HG03460 (cell line): ENCODE data around the gene PCMTD2.
"Not testable (repeated sequence)": the region's sequence is repeated elsewhere in the genome, so short reads cannot be mapped to it uniquely, and the experiment has no call there.

Experiments
- ATAC-seq: cut with Tn5 transposase; IDR thresholded peaks from one replicate; pipeline ENCODE4 v1.9.1; 2021; ENCODE audit not compliant: unreplicated experiment

Gene PCMTD2

GRCh38 chr20:64285579-64286446 is 30.3 kb downstream of the PCMTD2 start:
- peak; percentile 90 for ATAC-seq

DNA sequence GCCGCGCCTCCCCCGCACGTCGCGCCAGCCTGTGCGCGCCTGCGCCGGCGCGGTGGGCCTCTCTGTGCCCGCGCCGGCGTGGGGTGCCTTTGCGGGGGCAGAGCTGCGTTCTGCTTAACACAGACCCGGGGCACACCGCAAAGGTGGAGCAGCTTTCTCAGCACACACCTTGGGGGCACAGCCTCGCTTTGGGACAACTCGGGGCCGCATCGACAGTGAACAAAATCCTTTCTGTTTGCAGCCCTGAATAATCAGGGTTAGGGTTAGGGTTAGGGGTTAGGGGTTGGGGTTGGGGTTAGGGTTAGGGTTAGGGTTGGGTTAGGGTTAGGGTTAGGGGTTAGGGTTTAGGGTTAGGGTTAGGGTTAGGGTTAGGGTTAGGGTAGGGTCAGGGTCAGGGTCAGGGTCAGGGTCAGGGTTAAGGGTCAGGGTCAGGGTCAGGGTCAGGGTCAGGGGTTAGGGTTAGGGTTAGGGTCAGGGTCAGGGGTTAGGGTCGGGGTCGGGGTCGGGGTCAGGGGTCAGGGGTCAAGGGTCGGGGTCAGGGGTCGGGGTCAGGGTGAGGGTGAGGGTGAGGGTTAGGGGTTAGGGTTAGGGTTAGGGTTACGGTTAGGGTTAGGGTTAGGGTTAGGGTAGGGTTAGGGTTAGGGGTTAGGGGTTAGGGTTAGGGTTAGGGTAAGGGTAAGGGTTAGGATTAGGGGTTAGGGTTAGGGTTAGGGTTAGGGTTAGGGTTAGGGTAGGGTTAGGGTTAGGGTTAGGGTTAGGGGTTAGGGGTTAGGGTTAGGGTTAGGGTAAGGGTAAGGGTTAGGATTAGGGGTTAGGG is 31.1 kb downstream of the PCMTD2 start:
- ATAC-seq = not testable (repeated sequence)

DNA sequence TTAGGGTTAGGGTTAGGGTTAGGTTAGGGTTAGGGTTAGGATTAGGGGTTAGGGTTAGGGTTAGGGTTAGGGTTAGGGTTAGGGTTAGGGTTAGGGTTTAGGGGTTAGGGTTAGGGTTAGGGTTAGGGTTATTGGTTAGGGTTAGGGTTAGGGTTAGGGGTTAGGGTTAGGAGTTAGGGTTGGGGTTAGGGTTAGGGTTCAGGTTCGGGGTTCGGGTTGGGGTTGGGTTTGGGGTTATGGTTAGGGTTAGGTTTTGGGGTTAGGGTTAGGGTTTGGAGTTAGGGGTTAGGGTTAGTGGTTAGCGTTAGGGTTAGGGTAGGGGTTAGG is 31.7 kb downstream of the PCMTD2 start:
- not testable (repeated sequence) for ATAC-seq

- ATAC-seq = not testable (repeated sequence)
These were observed 36.6 kb downstream of the PCMTD2 start for GRCh38 chr20:64292167-64292566.

GRCh38 chr20:64303086-64303485 is 47.5 kb downstream of the PCMTD2 start:
- not testable (repeated sequence) for ATAC-seq

DNA sequence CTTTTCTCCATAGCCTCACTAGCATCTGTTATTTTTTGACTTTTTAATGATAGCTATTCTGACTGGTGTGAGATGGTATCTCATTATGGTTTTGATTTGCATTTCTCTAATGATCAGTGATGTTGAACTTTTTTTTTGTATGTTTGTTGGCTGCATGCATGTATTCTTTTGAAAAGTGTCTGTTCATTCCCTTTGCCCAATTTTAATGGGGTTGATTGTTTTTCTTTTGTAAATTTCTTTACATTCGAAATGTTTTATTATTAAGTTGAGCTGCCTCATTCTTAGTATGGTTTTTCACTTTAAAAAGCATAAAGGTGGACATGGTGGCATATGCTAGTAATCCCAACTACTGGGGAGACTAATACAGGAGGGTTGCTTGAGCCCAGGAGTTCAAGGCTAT is 58.2 kb downstream of the PCMTD2 start:
- ATAC-seq = not testable (repeated sequence)

- ATAC-seq = not testable (repeated sequence)
These were observed 59.8 kb downstream of the PCMTD2 start for GRCh38 chr20:64315381-64315780.

GRCh38 chr20:64315884-64316283 is 60.3 kb downstream of the PCMTD2 start:
- ATAC-seq = not testable (repeated sequence)

GRCh38 chr20:64316415-64317083 is 61.0 kb downstream of the PCMTD2 start:
- ATAC-seq = not testable (repeated sequence)

- ATAC-seq = not testable (repeated sequence)
These were observed 61.8 kb downstream of the PCMTD2 start for GRCh38 chr20:64317331-64317730.

DNA sequence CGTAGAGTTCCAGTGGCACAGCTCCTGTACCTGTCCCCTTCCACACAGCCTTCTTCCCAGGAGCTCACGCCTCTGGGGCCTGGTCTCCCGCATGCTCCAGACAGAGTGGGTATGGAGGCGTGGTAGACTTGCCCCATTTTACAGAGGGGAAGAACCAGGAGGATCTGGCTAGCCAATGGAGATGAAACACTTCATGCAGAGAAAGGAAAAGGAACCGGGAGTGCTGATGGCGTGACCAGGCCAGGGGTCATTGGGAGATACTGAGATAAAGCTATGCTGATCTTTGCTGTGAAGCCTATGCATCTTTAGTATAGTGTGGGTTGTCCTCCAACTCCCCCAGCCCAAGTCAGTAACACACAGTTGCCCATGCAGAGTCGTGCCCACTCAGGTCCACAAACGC is 62.5 kb downstream of the PCMTD2 start:
- not testable (repeated sequence) for ATAC-seq

DNA sequence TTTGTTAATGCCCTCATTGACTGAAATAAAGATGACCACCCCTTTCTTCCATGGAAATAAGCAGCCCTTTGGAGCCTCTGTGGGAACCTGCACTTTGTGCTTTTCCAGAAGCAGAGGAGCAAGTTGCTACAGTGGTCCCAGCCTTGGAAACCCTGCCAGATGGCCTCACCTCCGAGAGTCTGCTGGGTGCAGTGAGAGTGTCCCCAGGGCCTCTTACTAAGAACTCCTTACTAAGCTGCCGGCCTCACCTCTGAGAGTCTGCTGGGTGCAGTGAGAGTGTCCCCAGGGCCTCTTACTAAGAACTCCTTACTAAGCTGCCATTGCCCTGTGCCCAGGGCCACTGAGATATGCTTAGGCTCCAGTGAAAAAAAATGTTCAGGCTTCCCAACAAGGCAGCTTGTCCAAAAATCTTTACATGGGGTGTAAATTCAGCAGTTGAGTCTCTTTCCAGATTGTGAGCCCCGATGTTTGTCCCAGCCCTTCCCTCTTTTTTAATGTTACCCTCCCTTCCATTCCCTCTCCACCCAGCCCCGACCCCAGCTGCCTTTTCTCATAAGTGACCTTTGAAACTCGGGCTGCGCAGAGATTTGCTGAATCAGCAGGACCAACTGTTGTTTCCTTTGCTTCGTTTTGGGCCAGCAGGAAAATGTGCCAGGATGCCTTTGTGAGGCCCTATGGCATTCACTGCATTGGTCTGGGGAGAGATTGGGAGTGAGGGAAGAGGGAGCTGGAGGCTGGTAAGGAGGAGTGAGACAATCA is 66.7 kb downstream of the PCMTD2 start:
- not testable (repeated sequence) for ATAC-seq
